ENCODE measurements around the gene VAV1. TPM values are rescaled to one million over a fixed set of nuclear protein-coding genes. Genes with fewer than 3 reads are reported as not detected.

Gene VAV1
- total and polyA plus RNA-seq, 2 donors (not counting 1 experiment from before 2014, with no cell fraction given), result 62.7 to 98.8 TPM

DNA sequence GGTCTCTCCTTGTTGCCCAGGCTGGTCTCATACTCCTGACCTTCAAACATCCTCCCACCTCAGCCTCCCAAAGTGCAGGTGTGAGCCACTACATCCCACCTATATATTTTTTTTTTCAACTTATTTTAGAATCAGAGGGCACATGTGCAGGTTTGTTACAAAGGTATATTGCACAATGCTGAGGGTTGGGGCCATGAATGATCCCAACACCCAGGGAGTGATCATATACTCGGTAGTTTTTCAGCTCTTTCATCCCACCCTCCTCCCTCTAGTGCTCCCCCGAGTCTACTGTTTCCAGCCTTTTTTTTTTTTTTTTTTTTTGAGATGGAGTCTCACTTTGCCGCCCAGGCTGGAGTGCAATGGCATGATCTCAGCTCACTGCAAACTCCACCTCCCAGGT lies 76.5 kb downstream of the VAV1 start:
- TF ChIP-seq EZH2 (IDR thresholded peaks at IDR 0.05; ENCODE audit: borderline replicate concordance, insufficient read depth, low read depth, low read length, poor library complexity, severe bottlenecking), result no peak
- no peak for TF ChIP-seq CTCF (IDR thresholded peaks at IDR 0.05)
- Mint-ChIP-seq H3K4me1 (no peaks in the 10 kb centered on the region), H3K27ac (no peak overlapping the region), H3K27me3 (no peaks in the 10 kb centered on the region), H3K4me3 (no peak overlapping the region), H3K9me3 (ENCODE audit: insufficient read depth) (no peaks in the 10 kb centered on the region)
- intact Hi-C loops (cut with micrococcal nuclease), result no loop called here
- Histone ChIP-seq H3K27ac (ENCODE audit: low read length in 2 of 2) (no peak overlapping the region), H3K4me2 (replicated peaks; ENCODE audit: low read depth, low read length, poor library complexity, severe bottlenecking) (no peak overlapping the region), H3K4me1 (ENCODE audit: control insufficient read depth in 2 of 2, insufficient read depth in 2 of 2, low read length in 2 of 2) (no peaks in the 10 kb centered on the region), H3K9me3 (ENCODE audit: control extremely low read depth in 1 of 3, control insufficient read depth in 2 of 3, insufficient read depth in 1 of 3, low read length in 2 of 3) (no peaks in the 10 kb centered on the region), H3K4me3 (ENCODE audit: control extremely low read depth in 1 of 5, extremely low read depth in 1 of 5, insufficient read depth in 1 of 5, low read depth in 2 of 5, low read length in 4 of 5) (no peak overlapping the region), H3K36me3 (replicated peaks in 1 of 2; ENCODE audit: control extremely low read depth in 1 of 2, control insufficient read depth in 1 of 2, extremely low read depth in 1 of 2, insufficient read depth in 2 of 2, low read length in 1 of 2) (peaks cover 4 to 63% of the 10 kb centered on the region in 2 experiments), H3K27me3 (replicated peaks in 1 of 4; ENCODE audit: control extremely low read depth in 1 of 4, control insufficient read depth in 3 of 4, insufficient read depth in 4 of 4, low read length in 3 of 4) (no peaks in the 10 kb centered on the region), H2AFZ (ENCODE audit: insufficient read depth, low read depth, low read length, poor library complexity, severe bottlenecking) (no peak overlapping the region), H3K9ac (ENCODE audit: low read length) (no peak overlapping the region), H4K20me1 (ENCODE audit: control insufficient read depth, insufficient read depth, low read length, poor library complexity, severe bottlenecking) (peaks cover 8% of the 10 kb centered on the region), H3K79me2 (ENCODE audit: control insufficient read depth, insufficient read depth, low read length) (peaks cover 19% of the 10 kb centered on the region)
- no peak for ATAC-seq (ENCODE audit: low read depth)
- CTCF ChIA-PET, result interaction anchor here (0.6 kb wide), 2 partner anchors 41 to 332 kb away, joined by 3 to 5 read pairs; no protein-coding TSS in a partner anchor
- 100% methylated on average over 1 of the region's 3 CpGs for WGBS (ENCODE audit: insufficient coverage)
- DNase-seq, result no peak
- POLR2A ChIA-PET, result interaction anchor here (0.6 to 0.7 kb wide), 2 partner anchors 60 to 466 kb away, joined by 3 read pairs; no protein-coding TSS in a partner anchor

DNA sequence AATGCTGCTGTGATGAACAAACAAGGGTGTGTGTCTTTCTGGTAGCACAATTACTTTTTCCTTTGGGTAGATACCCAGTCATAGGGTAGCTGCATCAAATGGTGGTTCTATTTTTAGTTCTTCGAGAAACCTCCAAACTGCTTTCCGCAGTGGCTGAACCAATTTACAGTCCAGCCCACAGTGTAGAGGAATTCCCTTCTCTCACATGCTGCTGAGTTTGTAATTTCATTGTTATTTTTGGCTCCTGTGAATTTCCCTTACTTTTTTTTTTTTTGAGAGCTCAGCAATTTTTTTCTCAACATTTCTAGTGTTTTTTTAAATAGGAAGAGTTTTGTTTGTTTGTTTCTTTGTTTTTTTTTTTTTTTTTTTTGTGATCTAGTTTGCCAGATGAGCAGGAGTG lies 77.4 kb downstream of the VAV1 start:
- Histone ChIP-seq H3K4me3 (ENCODE audit: control extremely low read depth in 1 of 5, extremely low read depth in 1 of 5, insufficient read depth in 1 of 5, low read depth in 2 of 5, low read length in 4 of 5) (no peak overlapping the region), H3K4me2 (replicated peaks; ENCODE audit: low read depth, low read length, poor library complexity, severe bottlenecking) (no peak overlapping the region), H4K20me1 (ENCODE audit: control insufficient read depth, insufficient read depth, low read length, poor library complexity, severe bottlenecking) (peaks cover 5% of the 10 kb centered on the region), H3K9me3 (ENCODE audit: control extremely low read depth in 1 of 3, control insufficient read depth in 2 of 3, insufficient read depth in 1 of 3, low read length in 2 of 3) (no peaks in the 10 kb centered on the region), H3K9ac (ENCODE audit: low read length) (no peak overlapping the region), H3K27me3 (replicated peaks in 1 of 4; ENCODE audit: control extremely low read depth in 1 of 4, control insufficient read depth in 3 of 4, insufficient read depth in 4 of 4, low read length in 3 of 4) (no peaks in the 10 kb centered on the region), H3K4me1 (ENCODE audit: control insufficient read depth in 2 of 2, insufficient read depth in 2 of 2, low read length in 2 of 2) (no peaks in the 10 kb centered on the region), H3K36me3 (replicated peaks in 1 of 2; ENCODE audit: control extremely low read depth in 1 of 2, control insufficient read depth in 1 of 2, extremely low read depth in 1 of 2, insufficient read depth in 2 of 2, low read length in 1 of 2) (peaks cover 6 to 66% of the 10 kb centered on the region in 2 experiments), H3K79me2 (ENCODE audit: control insufficient read depth, insufficient read depth, low read length) (peaks cover 19% of the 10 kb centered on the region), H3K27ac (ENCODE audit: low read length in 2 of 2) (no peak overlapping the region), H2AFZ (ENCODE audit: insufficient read depth, low read depth, low read length, poor library complexity, severe bottlenecking) (no peak overlapping the region)
- H3K27ac Mint-ChIP-seq, result no peak overlapping the region
- TF ChIP-seq CTCF (IDR thresholded peaks at IDR 0.05), result no peak
- no peak for TF ChIP-seq EZH2 (IDR thresholded peaks at IDR 0.05; ENCODE audit: borderline replicate concordance, insufficient read depth, low read depth, low read length, poor library complexity, severe bottlenecking)
- WGBS (ENCODE audit: insufficient coverage), result no CpG with 5 or more reads among the region's 2 CpGs
- H3K4me1 Mint-ChIP-seq, result no peaks in the 10 kb centered on the region
- no peaks in the 10 kb centered on the region for H3K9me3 Mint-ChIP-seq (ENCODE audit: insufficient read depth)
- ChIA-PET CTCF (no interaction called here), POLR2A (no interaction called here)
- intact Hi-C loops (cut with micrococcal nuclease), result no loop called here
- no peak overlapping the region for H3K4me3 Mint-ChIP-seq
- H3K27me3 Mint-ChIP-seq, result no peaks in the 10 kb centered on the region
- DNase-seq (no peak), ATAC-seq (ENCODE audit: low read depth) (no peak)
